IPS DF 6.9 (cell line): ENCODE data around the gene CDC26.

Experiments
- DNase-seq: peaks from one replicate; pipeline ENCODE4 v3.0.0-alpha.2; 2013; ENCODE audit warnings: low read depth, low spot score
- H3K27ac ChIP-seq: one replicate; pipeline ENCODE4 v1.5.1; 2013; ENCODE audit warnings: low read length, control low read depth
- H3K27me3 ChIP-seq: 2 replicates; pipeline ENCODE4 v1.6.1; 2013; ENCODE audit warnings: mild to moderate bottlenecking, low read length; ENCODE audit not compliant: control insufficient read depth, insufficient read depth
- H3K36me3 ChIP-seq: 2 replicates; pipeline ENCODE4 v1.6.1; 2013; ENCODE audit warnings: low read length; ENCODE audit not compliant: control insufficient read depth, insufficient read depth
- H3K4me1 ChIP-seq: 2 replicates; pipeline ENCODE4 v1.6.1; 2013; ENCODE audit warnings: low read length; ENCODE audit not compliant: control insufficient read depth, insufficient read depth
- H3K4me3 ChIP-seq: 2 replicates; pipeline ENCODE4 v1.5.1; 2013; ENCODE audit warnings: mild to moderate bottlenecking, low read length
- H3K9me3 ChIP-seq: 2 replicates; pipeline ENCODE4 v1.6.1; 2013; ENCODE audit warnings: low read length, inconsistent platforms; ENCODE audit not compliant: control insufficient read depth, insufficient read depth
- WGBS: extraction: QIAGEN DNeasy Blood & Tissue Kit; methylation state at CpG from one replicate; pipeline ENCODE4 v1.1.7; 2013; ENCODE audit warnings: mixed read lengths, missing lambda C conversion rate; ENCODE audit not compliant: insufficient read length, insufficient coverage; 5-methylcytosine and 5-hydroxymethylcytosine counted together

Gene CDC26

GRCh38 chr9:113221800-113222481 lies 53.4 kb downstream of the CDC26 start:
- no peaks in the 10 kb centered on the region for H3K9me3 ChIP-seq
- H3K27ac ChIP-seq, result no peak overlapping the region
- H3K27me3 ChIP-seq, result no peaks in the 10 kb centered on the region
- H3K4me3 ChIP-seq, result peak overlapping the region; percentile 91
- no peak for DNase-seq
- H3K4me1 ChIP-seq, result peaks cover 2% of the 10 kb centered on the region; the same call in 1 of the 2 replicates
- no CpG with 5 or more reads among the region's 20 CpGs for WGBS
- H3K36me3 ChIP-seq, result no peaks in the 10 kb centered on the region

- peak within 1 kb of the TSS; percentile 91 for H3K4me3 ChIP-seq
- WGBS, result no CpG with 5 or more reads among the region's 65 CpGs
- H3K4me1 ChIP-seq, result peaks cover 2% of the 10 kb centered on the region; the same call in 1 of the 2 replicates
- no peaks in the 10 kb centered on the region for H3K36me3 ChIP-seq
- no peak within 1 kb of the TSS for H3K27ac ChIP-seq
- peak; percentile 93 for DNase-seq
- no peaks in the 10 kb centered on the region for H3K9me3 ChIP-seq
- no peaks in the 10 kb centered on the region for H3K27me3 ChIP-seq
Measured at GRCh38 chr9:113221003-113221799, 54.2 kb downstream of the CDC26 start, which contains the start of the genes FKBP15 and SLC31A1. Gene FKBP15, minus strand, starts transcription at chr9:113221277. Its CDS starts 34 bp downstream, at chr9:113221243. Gene SLC31A1, plus strand, starts transcription at chr9:113221544. Its CDS starts 34,605 bp downstream, at chr9:113256149.

- no CpG with 5 or more reads among the region's 11 CpGs for WGBS
- peak overlapping the region; percentile 57; the same call in 1 of the 2 replicates for H3K4me3 ChIP-seq
- DNase-seq, result no peak
- H3K27ac ChIP-seq, result no peak overlapping the region
- peaks cover 2% of the 10 kb centered on the region; the same call in 1 of the 2 replicates for H3K4me1 ChIP-seq
- no peaks in the 10 kb centered on the region for H3K36me3 ChIP-seq
- H3K27me3 ChIP-seq, result no peaks in the 10 kb centered on the region
- H3K9me3 ChIP-seq, result no peaks in the 10 kb centered on the region
Measured at GRCh38 chr9:113220467-113221002, 54.8 kb downstream of the CDC26 start.

GRCh38 chr9:113219969-113220368 lies 55.4 kb downstream of the CDC26 start:
- no CpG with 5 or more reads among the region's 1 CpG for WGBS
- Histone ChIP-seq H3K36me3 (no peaks in the 10 kb centered on the region), H3K4me3 (no peak overlapping the region), H3K4me1 (peaks cover 2% of the 10 kb centered on the region; the same call in 1 of the 2 replicates), H3K27me3 (no peaks in the 10 kb centered on the region), H3K27ac (no peak overlapping the region), H3K9me3 (no peaks in the 10 kb centered on the region)
- DNase-seq, result no peak

GRCh38 chr9:113219186-113219936 lies 56.0 kb downstream of the CDC26 start:
- no CpG with 5 or more reads among the region's 3 CpGs for WGBS
- no peak for DNase-seq

More at GRCh38 chr9:113219186-113219936, 56.0 kb downstream of the CDC26 start:
- H3K9me3 ChIP-seq, result no peaks in the 10 kb centered on the region
- H3K36me3 ChIP-seq, result no peaks in the 10 kb centered on the region
- no peak overlapping the region for H3K27ac ChIP-seq
- H3K4me3 ChIP-seq, result no peak overlapping the region
- peaks cover 2% of the 10 kb centered on the region; the same call in 1 of the 2 replicates for H3K4me1 ChIP-seq
- H3K27me3 ChIP-seq, result no peaks in the 10 kb centered on the region
